ENCODE results near the gene NUP188.

The NUP188 gene

DNA sequence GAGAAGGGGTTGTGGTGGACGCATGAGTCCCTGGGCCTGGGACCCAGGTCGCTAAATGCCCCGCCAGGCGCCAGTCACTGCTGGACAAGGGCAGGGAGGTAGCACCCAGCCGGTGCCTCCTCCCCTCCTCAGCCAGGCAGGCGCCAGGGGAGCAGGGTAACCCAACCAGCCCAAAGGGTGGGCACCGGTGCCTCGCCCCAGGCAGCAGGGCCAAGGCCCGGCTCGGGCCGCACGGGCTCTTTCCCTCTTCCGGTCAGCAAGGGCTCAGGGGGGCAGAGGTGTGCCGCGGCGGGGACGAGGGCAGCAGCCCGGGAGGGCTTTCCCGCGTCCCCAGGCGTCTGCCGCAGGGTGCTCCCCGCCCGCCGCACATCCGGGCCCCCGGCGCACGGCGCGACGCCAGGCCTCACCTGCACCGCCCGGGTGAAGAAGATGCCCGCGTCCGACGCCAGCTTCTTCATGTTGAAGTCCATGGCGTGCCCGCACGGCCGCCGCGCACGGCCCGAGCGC is 80.2 kb downstream of the NUP188 start (continued):
- TF ChIP-seq ZNF510 (tag by site-specific recombination; IDR thresholded peaks at IDR 0.05; ENCODE audit: insufficient replicate concordance), result no peak
- 0 out of 2 replicates have a peak, but pooled peaks have one; percentile 22 for TF ChIP-seq BCL11B (tag by site-specific recombination; IDR thresholded peaks at IDR 0.05; ENCODE audit: low read depth)
- no peak for TF ChIP-seq EGR2 (tag by site-specific recombination; IDR thresholded peaks at IDR 0.05; ENCODE audit: low read depth)
- no peak for TF ChIP-seq ZNF776 (tag by site-specific recombination; IDR thresholded peaks at IDR 0.05; ENCODE audit: borderline replicate concordance)
- TF ChIP-seq ZNF274 (IDR thresholded peaks at IDR 0.05; ENCODE audit: low read length), result no peak
- no peak for TF ChIP-seq ZNF274 (tag by site-specific recombination; IDR thresholded peaks at IDR 0.05; ENCODE audit: borderline replicate concordance)
- TF ChIP-seq, protein P1, sequence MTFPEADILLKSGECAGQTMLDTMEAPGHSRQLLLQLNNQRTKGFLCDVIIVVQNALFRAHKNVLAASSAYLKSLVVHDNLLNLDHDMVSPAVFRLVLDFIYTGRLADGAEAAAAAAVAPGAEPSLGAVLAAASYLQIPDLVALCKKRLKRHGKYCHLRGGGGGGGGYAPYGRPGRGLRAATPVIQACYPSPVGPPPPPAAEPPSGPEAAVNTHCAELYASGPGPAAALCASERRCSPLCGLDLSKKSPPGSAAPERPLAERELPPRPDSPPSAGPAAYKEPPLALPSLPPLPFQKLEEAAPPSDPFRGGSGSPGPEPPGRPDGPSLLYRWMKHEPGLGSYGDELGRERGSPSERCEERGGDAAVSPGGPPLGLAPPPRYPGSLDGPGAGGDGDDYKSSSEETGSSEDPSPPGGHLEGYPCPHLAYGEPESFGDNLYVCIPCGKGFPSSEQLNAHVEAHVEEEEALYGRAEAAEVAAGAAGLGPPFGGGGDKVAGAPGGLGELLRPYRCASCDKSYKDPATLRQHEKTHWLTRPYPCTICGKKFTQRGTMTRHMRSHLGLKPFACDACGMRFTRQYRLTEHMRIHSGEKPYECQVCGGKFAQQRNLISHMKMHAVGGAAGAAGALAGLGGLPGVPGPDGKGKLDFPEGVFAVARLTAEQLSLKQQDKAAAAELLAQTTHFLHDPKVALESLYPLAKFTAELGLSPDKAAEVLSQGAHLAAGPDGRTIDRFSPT (tag by site-specific recombination; IDR thresholded peaks at IDR 0.05), result peak; percentile 96
- TF ChIP-seq ZNF76 (tag by site-specific recombination; IDR thresholded peaks at IDR 0.05; ENCODE audit: borderline replicate concordance, low read depth), result no peak; the same call in 1 of the 2 replicates
- TF ChIP-seq ZFP69B (tag by site-specific recombination; IDR thresholded peaks at IDR 0.05), result no peak
- no peak for TF ChIP-seq ZNF302 (tag by site-specific recombination; IDR thresholded peaks at IDR 0.05; ENCODE audit: low read depth)
- TF ChIP-seq ZNF138 (tag by site-specific recombination; IDR thresholded peaks at IDR 0.05; ENCODE audit: borderline replicate concordance), result no peak
- no peak for TF ChIP-seq ZNF354C (tag by site-specific recombination; IDR thresholded peaks at IDR 0.05; ENCODE audit: borderline replicate concordance, low read depth)
- TF ChIP-seq, protein P2, sequence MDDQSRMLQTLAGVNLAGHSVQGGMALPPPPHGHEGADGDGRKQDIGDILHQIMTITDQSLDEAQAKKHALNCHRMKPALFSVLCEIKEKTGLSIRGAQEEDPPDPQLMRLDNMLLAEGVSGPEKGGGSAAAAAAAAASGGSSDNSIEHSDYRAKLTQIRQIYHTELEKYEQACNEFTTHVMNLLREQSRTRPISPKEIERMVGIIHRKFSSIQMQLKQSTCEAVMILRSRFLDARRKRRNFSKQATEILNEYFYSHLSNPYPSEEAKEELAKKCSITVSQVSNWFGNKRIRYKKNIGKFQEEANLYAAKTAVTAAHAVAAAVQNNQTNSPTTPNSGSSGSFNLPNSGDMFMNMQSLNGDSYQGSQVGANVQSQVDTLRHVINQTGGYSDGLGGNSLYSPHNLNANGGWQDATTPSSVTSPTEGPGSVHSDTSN (CRISPR knock-in tag; IDR thresholded peaks at IDR 0.05), result no peak
- TF ChIP-seq KLF16 (tag by site-specific recombination; IDR thresholded peaks at IDR 0.05), result no peak
- peak; percentile 41; the same call in 1 of the 2 replicates for TF ChIP-seq KLF8 (tag by site-specific recombination; IDR thresholded peaks at IDR 0.05)
- no peak for TF ChIP-seq ZNF785 (tag by site-specific recombination; IDR thresholded peaks at IDR 0.05)
- TF ChIP-seq, protein P3, sequence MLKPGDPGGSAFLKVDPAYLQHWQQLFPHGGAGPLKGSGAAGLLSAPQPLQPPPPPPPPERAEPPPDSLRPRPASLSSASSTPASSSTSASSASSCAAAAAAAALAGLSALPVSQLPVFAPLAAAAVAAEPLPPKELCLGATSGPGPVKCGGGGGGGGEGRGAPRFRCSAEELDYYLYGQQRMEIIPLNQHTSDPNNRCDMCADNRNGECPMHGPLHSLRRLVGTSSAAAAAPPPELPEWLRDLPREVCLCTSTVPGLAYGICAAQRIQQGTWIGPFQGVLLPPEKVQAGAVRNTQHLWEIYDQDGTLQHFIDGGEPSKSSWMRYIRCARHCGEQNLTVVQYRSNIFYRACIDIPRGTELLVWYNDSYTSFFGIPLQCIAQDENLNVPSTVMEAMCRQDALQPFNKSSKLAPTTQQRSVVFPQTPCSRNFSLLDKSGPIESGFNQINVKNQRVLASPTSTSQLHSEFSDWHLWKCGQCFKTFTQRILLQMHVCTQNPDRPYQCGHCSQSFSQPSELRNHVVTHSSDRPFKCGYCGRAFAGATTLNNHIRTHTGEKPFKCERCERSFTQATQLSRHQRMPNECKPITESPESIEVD (tag by site-specific recombination; IDR thresholded peaks at IDR 0.05), result no peak
- TF ChIP-seq ZNF324 (tag by site-specific recombination; IDR thresholded peaks at IDR 0.05), result no peak
- TF ChIP-seq ZNF777 (tag by site-specific recombination; IDR thresholded peaks at IDR 0.05; ENCODE audit: borderline replicate concordance), result no peak
- no peak for TF ChIP-seq ZNF830 (tag by site-specific recombination; IDR thresholded peaks at IDR 0.05; ENCODE audit: low read depth)
- no peak for TF ChIP-seq IKZF3 (tag by site-specific recombination; IDR thresholded peaks at IDR 0.05)
- no peak for TF ChIP-seq ZNF112 (tag by site-specific recombination; IDR thresholded peaks at IDR 0.05)
- TF ChIP-seq ZNF155 (tag by site-specific recombination; IDR thresholded peaks at IDR 0.05), result no peak
- no peak for TF ChIP-seq SCRT1 (tag by site-specific recombination; IDR thresholded peaks at IDR 0.05; ENCODE audit: borderline replicate concordance)
- no peak for TF ChIP-seq ZNF132 (tag by site-specific recombination; IDR thresholded peaks at IDR 0.05; ENCODE audit: borderline replicate concordance)
- peak; percentile 64; the same call in 1 of the 2 replicates for TF ChIP-seq ZNF561 (tag by site-specific recombination; IDR thresholded peaks at IDR 0.05; ENCODE audit: borderline replicate concordance)

All from HEK293 (cell line).